Activated CD4-positive, alpha-beta T cell treated with anti-CD3 and anti-CD28 coated beads, Interleukin-2, amount 50 U/mL, for 1 hour (primary cell): ENCODE data around the gene MOB2.

ENCODE experiments used
- DNase-seq: peaks from one replicate; pipeline ENCODE4 v3.0.0-alpha.2; 2020

Gene MOB2

GRCh38 chr11:1470681-1471611 lies 15.6 kb downstream of the MOB2 start:
- DNase-seq = no peak

- no peak for DNase-seq
Observed at GRCh38 chr11:1469911-1470680, 16.5 kb downstream of the MOB2 start.

GRCh38 chr11:1469287-1469910 lies 17.2 kb downstream of the MOB2 start:
- no peak for DNase-seq

GRCh38 chr11:1468473-1469066 lies 18.0 kb downstream of the MOB2 start:
- no peak for DNase-seq

- no peak for DNase-seq
Observed at GRCh38 chr11:1468002-1468401, 18.6 kb downstream of the MOB2 start.

- no peak for DNase-seq
Observed at GRCh38 chr11:1467270-1467669, 19.3 kb downstream of the MOB2 start.

GRCh38 chr11:1466784-1467183 lies 19.8 kb downstream of the MOB2 start:
- DNase-seq = no peak

- no peak for DNase-seq
Observed at GRCh38 chr11:1463056-1463455, 23.5 kb downstream of the MOB2 start.

- no peak for DNase-seq
Observed at GRCh38 chr11:1462698-1462975, 23.9 kb downstream of the MOB2 start.

GRCh38 chr11:1461826-1462697 lies 24.5 kb downstream of the MOB2 start:
- no peak for DNase-seq

GRCh38 chr11:1460986-1461825 lies 25.4 kb downstream of the MOB2 start:
- no peak for DNase-seq

GRCh38 chr11:1460396-1460985 lies 26.1 kb downstream of the MOB2 start:
- no peak for DNase-seq

- DNase-seq = no peak
Observed at GRCh38 chr11:1459764-1460395, 26.7 kb downstream of the MOB2 start.

GRCh38 chr11:1459219-1459575 lies 27.4 kb downstream of the MOB2 start:
- DNase-seq = no peak

- DNase-seq = no peak
Observed at GRCh38 chr11:1458340-1459218, 28.0 kb downstream of the MOB2 start.

- DNase-seq = no peak
Observed at GRCh38 chr11:1457856-1458255, 28.7 kb downstream of the MOB2 start.

- no peak for DNase-seq
Observed at GRCh38 chr11:1457326-1457680, 29.3 kb downstream of the MOB2 start.

- no peak for DNase-seq
Observed at GRCh38 chr11:1456596-1457325, 29.8 kb downstream of the MOB2 start.

- no peak for DNase-seq
Observed at GRCh38 chr11:1456176-1456575, 30.4 kb downstream of the MOB2 start.
